Measurements from ENCODE around the gene DLGAP5.
A peak's percentile ranks its signal among the peaks of the same experiment; 100 is the strongest.

Gene DLGAP5

GRCh38 chr14:55233591-55233990 lies 42.2 kb upstream of the DLGAP5 start:
- H3K9me3 ChIP-seq (ENCODE audit: severe bottlenecking): no peaks in the 10 kb centered on the region
- no peaks in the 10 kb centered on the region for H3K4me1 ChIP-seq (ENCODE audit: insufficient read depth, poor library complexity, severe bottlenecking)
- no peak for TF ChIP-seq CTCF (IDR thresholded peaks at IDR 0.05; ENCODE audit: poor library complexity, severe bottlenecking)
- no peak for ATAC-seq (ENCODE audit: low read depth)
- H3K27me3 ChIP-seq (ENCODE audit: insufficient read depth, poor library complexity, severe bottlenecking): peaks cover 3% of the 10 kb centered on the region
- no peaks in the 10 kb centered on the region for H3K36me3 ChIP-seq (ENCODE audit: low read depth)
- DNase-seq (ENCODE audit: low spot score): no peak
- H3K4me3 ChIP-seq (ENCODE audit: severe bottlenecking): no peak overlapping the region
- no peak overlapping the region for H3K27ac ChIP-seq (ENCODE audit: poor library complexity, severe bottlenecking)

DNA sequence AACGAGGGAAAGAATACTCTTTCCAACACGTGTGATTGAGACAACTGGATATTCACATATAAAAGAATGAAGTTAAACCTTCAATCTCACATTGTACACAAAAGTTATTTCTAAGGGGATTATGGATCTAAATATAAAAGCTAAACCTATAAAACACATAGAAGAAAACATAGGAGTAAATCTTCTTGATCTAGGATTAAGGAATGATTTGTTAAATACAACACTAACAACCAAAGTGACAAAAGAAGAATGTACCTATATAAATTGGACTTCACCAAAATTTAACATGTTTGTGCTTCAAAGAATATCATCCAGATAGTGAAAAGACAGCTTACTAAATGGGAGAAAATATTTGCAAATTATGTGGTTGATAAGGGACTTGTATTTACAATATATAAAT lies 36.9 kb upstream of the DLGAP5 start:
- Histone ChIP-seq H3K27me3 (ENCODE audit: insufficient read depth, poor library complexity, severe bottlenecking) (peaks cover 6% of the 10 kb centered on the region), H3K4me3 (ENCODE audit: severe bottlenecking) (no peak overlapping the region), H3K9me3 (ENCODE audit: severe bottlenecking) (peaks cover 7% of the 10 kb centered on the region), H3K27ac (ENCODE audit: poor library complexity, severe bottlenecking) (no peak overlapping the region), H3K4me1 (ENCODE audit: insufficient read depth, poor library complexity, severe bottlenecking) (no peaks in the 10 kb centered on the region), H3K36me3 (ENCODE audit: low read depth) (no peaks in the 10 kb centered on the region)
- ATAC-seq (ENCODE audit: low read depth) (no peak), DNase-seq (ENCODE audit: low spot score) (no peak)
- TF ChIP-seq CTCF (IDR thresholded peaks at IDR 0.05; ENCODE audit: poor library complexity, severe bottlenecking): no peak

- DNase-seq (ENCODE audit: low spot score): no peak
- H3K4me3 ChIP-seq (ENCODE audit: severe bottlenecking): no peak overlapping the region
- H3K4me1 ChIP-seq (ENCODE audit: insufficient read depth, poor library complexity, severe bottlenecking): peaks cover 8% of the 10 kb centered on the region
- H3K27me3 ChIP-seq (ENCODE audit: insufficient read depth, poor library complexity, severe bottlenecking): peaks cover 1% of the 10 kb centered on the region
- peaks cover 7% of the 10 kb centered on the region for H3K9me3 ChIP-seq (ENCODE audit: severe bottlenecking)
- H3K27ac ChIP-seq (ENCODE audit: poor library complexity, severe bottlenecking): no peak overlapping the region
- no peak for ATAC-seq (ENCODE audit: low read depth)
- no peaks in the 10 kb centered on the region for H3K36me3 ChIP-seq (ENCODE audit: low read depth)
- no peak for TF ChIP-seq CTCF (IDR thresholded peaks at IDR 0.05; ENCODE audit: poor library complexity, severe bottlenecking)
Measured at GRCh38 chr14:55223364-55223763, 32.0 kb upstream of the DLGAP5 start.

DNA sequence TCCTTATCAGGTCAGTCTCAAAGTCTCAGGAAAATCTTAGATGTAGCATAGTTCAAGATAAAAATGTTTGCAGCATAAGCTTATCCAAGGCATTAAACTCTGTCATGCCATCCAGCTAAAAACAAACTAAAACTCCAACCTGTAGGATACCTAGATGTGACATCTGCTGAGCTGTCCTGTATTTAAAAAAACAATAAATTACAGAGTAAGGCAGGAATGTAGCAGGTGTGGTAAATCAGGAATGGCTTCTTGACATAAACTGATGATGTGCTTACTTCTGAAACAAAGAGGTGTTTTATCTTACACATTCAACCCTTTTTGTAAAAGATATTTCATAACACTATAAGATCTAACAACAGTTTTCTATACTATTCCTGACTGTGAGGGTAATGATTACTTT lies 30.6 kb upstream of the DLGAP5 start:
- no peak for DNase-seq (ENCODE audit: low spot score)
- H3K4me3 ChIP-seq (ENCODE audit: severe bottlenecking): no peak overlapping the region
- TF ChIP-seq CTCF (IDR thresholded peaks at IDR 0.05; ENCODE audit: poor library complexity, severe bottlenecking): no peak
- H3K27ac ChIP-seq (ENCODE audit: poor library complexity, severe bottlenecking): no peak overlapping the region
- H3K36me3 ChIP-seq (ENCODE audit: low read depth): no peaks in the 10 kb centered on the region
- ATAC-seq (ENCODE audit: low read depth): peak; percentile 48; the same call in 2 of the 3 replicates
- H3K4me1 ChIP-seq (ENCODE audit: insufficient read depth, poor library complexity, severe bottlenecking): peaks cover 8% of the 10 kb centered on the region
- no peaks in the 10 kb centered on the region for H3K27me3 ChIP-seq (ENCODE audit: insufficient read depth, poor library complexity, severe bottlenecking)
- H3K9me3 ChIP-seq (ENCODE audit: severe bottlenecking): peaks cover 5% of the 10 kb centered on the region

GRCh38 chr14:55221186-55221585 lies 29.8 kb upstream of the DLGAP5 start:
- DNase-seq (ENCODE audit: low spot score) (no peak), ATAC-seq (ENCODE audit: low read depth) (peak; percentile 49; the same call in 2 of the 3 replicates)
- no peaks in the 10 kb centered on the region for H3K36me3 ChIP-seq (ENCODE audit: low read depth)
- no peak overlapping the region for H3K4me3 ChIP-seq (ENCODE audit: severe bottlenecking)
- no peak for TF ChIP-seq CTCF (IDR thresholded peaks at IDR 0.05; ENCODE audit: poor library complexity, severe bottlenecking)
- H3K27me3 ChIP-seq (ENCODE audit: insufficient read depth, poor library complexity, severe bottlenecking): no peaks in the 10 kb centered on the region
- H3K9me3 ChIP-seq (ENCODE audit: severe bottlenecking): no peaks in the 10 kb centered on the region
- H3K4me1 ChIP-seq (ENCODE audit: insufficient read depth, poor library complexity, severe bottlenecking): peaks cover 8% of the 10 kb centered on the region
- H3K27ac ChIP-seq (ENCODE audit: poor library complexity, severe bottlenecking): no peak overlapping the region
